Measurements from ENCODE around the gene TAGLN2.

TAGLN2 gene

DNA sequence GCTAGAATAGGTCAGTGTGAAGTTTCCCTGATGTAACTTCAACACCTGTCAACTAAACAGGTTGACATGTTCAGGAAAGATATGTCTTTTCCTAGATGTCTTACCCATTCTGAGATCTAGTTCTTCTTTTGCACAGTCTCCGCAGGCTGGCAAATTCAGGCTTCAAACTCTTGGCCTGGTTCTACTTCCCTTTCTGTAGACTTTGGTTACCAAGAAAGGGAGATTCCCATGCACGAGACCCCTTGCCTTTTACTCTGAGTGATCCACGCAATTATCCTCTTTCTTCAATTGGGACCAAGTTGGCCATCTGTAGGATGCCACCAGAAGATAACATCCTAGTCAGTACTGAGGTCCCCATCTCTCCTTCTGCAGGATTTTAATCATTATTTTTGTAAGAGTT is 27.3 kb downstream of the TAGLN2 start:
- DNase-seq: no peak

DNA sequence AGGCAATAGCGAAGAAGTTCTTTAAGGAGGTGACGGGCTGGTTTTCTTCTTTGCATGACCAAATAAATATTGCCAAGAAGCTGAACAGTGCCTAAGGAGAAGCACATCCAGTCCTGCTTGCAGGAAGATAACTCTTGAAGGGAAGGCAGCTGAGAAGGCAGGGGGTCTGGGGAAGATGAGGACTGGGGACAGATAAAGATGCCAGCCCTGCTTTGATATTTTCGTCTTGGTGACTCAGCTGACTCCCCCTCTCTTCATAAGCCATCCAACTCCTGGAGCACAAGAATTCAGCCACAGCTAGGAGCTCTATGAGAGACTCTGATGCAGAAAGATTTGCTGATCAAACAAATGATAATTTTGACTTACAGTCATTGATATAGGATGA is 28.8 kb downstream of the TAGLN2 start:
- no peak for DNase-seq

DNA sequence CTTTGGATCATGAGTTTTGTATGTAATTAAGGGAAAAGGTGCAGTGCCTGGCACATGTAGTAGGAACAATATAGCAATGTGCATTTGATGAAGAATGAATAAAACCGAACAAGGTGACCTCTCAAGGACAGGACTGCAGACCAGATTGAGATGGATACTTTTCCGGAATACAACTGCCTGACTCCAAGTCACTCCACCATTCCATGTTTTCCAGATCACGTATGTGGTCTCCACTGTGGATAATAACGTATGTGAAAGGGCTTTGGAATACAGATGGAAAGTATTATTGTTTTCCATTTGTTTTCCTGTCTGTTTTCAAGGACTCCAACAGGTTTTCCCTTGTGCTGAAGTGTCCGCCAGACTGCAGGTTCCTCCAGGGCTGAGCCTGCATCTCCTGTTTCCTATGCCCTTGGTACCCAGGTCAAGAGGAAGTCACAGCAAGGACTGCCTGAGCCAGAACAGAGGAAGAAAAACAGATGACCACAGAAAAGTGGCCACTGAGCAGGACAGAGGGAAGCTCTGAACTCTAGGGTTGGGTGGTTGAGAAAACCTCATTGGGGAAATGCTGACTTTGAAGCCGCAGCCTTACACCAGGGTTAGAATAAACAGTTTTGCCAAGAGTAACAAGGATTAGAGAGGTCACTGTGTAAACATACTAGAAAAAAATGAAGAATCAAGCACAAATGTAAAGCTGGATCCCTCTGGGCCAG is 29.3 kb downstream of the TAGLN2 start:
- DNase-seq: no peak

DNA sequence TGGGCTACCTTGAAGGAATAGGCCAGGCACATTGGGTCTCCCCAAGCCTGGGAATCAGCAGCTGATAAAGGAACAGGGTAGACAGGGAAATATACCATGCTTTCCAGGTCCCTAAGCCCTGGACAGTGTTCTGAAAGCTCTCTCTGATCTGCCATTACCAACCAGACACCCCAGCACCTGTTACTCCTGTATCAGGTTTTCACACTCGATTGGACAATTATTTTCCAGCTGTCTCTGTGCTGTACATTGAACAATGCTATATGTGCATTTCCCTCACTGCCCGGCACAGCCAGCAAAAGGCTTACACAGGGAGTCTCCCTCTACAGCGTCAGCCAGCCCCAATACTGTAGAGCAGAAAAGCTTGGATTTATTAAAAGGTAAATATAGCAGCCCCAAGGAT is 30.0 kb downstream of the TAGLN2 start:
- DNase-seq: no peak

DNA sequence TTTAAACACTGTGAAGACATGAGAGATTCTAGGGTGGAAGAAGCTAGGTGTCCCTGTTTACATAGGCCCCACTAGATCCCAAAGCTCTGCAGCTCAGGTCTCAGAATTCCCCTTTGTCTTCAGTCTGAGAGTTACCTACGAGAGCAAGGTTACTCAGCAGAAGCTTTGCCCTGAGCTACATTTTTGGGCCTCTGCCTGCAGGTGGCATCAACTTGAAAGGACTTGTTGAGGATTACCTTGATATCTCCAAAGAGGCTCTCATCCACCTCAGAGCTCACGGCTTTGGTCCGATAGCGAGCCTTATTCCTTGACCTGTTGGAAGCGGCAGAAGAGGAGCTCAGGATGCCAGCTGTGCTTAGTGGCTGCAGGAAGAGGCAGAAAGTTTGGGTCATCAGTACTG is 32.4 kb downstream of the TAGLN2 start:
- no peak for DNase-seq

DNA sequence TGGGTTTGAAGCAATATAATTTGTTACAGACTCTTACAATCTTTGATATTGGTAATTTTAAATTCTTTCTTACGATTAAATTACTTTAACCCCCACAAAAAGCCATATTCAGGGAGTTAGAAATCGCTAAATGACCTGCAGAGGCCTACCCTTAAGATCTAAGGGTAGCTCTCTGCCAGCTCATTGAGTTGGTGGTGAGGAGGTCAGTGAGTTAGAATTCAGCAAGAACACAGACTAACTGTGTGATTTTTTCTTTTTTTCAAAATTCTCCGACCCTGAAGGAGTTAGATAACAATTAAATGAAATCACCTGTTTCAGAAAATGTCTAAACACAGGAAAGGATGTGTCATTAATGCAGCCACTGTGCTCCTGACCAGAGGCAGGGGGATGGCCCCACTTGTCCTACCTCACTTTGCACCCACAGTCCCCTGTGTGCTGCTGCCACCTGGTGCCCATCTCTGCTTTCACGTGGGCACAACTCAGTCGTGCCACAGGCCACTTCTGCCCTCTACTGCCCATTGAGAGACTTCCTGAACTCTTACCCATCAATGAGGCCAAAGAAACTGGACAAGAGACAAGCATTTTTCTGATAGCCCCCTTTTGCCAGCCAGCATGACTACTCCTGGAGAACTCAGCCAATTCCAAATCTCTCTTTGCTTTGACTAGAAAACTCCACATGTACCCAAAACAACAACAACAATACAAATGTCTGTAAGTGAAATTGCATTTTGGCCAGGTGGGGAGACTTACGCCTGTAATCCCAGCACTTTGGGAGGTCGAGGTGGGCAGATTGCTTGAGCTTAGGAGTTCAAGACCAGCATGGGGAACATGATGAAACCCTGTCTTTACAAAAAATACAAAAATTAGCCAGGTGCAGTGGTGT is 33.8 kb downstream of the TAGLN2 start:
- DNase-seq: peak; percentile 85

DNA sequence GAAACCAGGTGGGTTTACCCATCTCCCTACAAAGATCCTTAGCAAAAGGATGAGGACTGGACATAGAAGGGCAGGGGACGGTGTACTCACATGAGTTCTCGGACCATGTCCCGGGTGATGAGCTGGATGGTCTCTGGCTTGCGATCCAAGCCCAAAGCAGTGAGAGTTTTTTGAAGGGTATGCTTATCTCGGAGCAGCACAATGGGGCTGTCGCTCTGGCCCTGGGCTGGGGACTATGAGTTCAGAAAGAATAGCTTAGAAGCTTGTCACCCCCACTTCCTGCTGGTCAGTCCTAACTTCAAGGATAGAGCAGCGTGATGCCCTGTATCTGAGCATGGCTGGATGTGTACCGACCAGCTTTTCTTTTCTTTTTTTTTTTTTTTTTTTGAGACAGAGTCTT is 34.9 kb downstream of the TAGLN2 start:
- DNase-seq: no peak

DNA sequence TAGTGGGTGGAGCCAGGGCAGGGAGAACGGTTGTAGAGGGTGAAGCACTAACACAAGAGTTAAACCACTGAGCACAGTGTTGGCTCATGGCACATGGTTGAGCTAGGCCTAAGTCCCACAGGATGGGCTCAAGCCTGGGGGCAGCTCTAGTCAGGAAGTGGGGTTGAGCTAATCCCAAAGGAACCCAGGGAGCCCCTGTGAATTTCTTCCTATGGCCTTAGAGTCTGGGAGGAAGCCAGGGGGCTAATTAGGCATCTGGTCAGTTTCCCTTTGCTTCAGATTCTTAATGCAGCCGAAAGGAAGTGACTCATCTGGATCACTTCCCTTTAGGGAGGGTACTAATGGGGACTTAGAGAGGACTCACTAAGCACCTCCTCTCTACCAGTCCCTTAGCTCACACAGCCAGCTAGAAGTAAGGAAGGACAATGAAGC is 35.5 kb downstream of the TAGLN2 start:
- no peak for DNase-seq

DNA sequence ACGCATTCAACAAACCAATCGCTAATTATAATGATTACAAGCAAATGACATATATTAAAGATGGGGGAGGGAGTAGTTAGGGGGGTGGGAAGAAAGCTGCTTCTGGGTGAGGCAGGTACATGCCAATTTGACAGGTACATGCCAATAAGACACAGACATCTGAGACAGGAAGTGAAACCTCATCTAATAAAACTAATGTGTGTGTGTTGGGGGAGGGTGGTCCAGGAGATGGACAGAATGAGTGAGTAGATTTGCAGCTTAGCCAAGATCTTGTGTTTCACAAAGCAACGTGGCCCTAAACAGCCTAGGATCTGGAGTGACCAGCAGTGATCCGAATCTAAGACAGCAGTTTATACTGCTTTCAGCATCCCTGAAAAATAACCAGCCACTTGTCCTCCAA is 36.1 kb downstream of the TAGLN2 start:
- DNase-seq: no peak

DNA sequence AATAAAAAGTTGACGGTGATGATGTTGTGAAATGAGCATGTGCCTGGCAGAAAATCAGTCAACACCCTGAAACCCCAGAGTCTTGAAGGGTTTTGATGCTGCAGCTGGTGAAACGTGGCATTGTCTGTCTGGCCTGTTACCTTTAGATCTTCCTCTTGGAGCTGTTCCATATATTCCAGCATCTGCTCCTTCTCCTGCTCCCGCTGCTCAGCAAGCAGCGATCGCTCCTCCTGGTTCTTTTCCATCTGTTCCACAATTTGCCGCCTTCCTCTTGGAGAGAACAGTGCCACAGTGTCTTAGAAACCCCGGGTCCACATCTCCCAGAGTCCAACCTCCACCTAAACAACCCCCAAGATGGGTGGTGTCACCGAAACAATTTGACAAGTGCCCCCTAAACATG is 41.0 kb downstream of the TAGLN2 start:
- DNase-seq: no peak

DNA sequence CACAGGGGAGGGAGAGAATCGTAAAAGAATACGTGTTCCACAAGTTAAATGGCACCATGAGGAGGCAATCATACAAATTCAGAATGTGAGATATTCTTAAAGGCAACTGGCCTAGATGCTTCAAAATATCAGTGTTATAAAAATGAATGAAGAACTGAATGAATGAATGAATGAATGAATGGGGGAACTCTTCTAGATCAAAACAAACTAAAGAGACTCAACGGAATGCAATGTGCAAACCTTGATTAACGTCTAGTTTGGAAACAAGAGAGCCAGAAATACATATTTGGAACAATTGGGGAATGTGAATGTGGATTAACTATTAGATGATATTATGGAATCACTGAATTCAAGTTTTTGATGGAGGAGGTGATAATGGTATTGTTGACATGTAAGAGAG is 42.2 kb downstream of the TAGLN2 start:
- no peak for DNase-seq

DNA sequence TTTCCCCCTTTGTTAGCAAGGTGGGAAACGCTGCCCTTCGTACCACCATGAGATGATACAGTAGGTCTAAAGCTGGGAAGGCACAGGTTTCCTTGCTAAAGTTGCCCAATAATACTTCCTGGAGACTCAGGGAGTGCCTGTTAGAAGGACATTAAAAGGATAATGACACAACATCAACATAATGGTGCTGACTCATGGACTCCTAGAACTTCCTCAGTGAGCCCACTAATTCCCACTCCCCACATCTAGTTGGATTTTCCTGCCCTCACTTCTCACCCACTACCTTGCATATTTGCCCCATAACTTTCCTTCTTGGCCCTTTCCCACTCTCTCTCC is 42.8 kb downstream of the TAGLN2 start:
- no peak for DNase-seq

DNA sequence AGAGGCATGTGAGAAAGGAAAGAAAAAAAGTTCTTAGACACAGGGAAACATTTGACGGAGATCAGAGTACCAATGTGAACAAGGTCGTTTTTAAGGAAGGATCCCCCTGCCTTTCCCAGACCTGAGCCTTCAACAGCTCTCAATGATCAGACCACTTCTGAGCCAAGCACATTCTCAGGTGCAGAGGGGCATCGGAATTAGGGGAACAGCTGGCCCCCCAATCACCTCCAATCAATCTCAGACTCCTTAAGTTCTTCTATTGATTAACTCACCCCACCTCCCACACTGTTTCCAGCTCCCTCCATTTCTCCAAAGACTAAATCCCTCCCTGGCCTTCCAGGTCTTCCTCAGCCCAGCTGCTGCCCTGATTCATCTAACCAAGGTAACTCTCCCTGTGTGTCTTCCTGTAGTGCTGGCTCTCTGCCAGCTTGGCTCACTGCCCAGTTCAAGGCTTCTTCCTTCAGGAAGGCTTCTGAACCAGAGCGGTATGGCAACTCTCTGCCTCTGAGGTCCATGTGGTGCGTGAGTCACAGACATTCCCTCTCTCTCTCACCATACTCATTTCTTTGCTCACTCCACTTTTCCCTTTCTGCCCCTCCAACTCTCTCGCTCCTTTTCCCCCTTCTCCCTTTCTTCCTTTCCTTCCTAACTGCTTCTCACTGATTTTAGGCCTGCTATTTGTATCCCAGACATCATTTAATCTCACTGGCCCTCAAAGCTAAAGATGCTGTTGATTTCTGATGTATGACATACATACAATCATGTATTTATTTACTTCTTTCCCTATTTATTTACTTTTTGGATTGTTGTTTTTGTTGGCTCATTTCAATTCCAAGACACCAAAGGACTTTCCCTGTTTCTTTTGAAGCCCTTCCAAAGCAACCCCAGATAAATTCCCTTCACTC is 43.4 kb downstream of the TAGLN2 start:
- no peak for DNase-seq

DNA sequence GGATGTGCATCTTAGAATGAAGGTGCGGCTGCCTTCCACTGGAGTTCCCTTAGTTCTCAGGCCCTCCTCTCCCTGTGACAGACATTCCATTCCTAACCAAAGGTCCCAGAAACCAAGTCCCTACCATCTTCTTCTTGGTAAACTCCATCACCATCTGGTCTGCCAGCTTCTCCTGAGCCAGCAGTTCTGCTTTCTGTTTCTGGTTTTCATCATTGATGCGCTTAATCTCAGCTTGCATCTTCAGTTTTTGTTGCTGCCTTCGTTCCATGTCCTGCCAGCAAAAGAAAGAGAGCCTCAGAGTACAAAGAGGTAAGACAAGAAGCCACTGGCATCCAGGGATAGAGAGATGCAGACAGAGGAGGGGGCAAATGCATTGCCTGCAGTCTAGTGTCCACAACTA is 44.9 kb downstream of the TAGLN2 start:
- DNase-seq: no peak

DNA sequence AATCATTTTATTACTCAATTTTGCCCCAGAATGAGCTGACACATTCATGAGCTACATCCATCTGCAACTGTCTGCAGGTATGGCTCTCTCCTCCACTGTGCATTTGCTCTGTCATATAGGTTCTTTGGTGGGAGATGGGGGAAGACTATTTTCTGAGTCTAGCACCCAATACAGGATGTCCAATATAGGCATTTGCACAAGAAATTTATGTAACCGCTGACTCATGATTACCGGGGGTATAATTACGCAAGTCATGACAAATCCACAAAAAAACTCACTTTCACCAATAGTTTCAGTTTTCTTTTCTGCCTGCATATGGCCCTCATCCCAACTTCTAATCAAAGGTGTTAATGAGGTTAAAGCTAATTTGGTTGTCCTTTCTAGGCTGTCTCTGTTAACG is 45.3 kb downstream of the TAGLN2 start:
- no peak for DNase-seq

DNA sequence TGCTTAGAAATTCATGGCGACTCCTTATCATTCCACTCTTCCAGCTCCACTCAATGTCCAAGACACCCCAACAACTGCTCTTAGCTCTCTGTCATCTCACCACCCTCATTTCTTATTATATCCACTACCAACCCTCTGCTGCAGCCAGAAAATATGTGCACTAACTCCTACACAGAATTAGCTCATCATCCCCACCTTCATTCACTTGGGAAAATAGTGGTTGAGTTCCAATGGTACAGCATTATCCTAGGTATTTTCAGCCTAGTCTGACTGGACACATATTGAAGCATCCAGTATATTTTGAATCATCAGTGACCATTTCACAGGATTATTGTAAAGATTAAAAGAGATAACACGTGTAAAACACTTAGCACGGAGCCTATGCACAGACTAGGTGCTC is 46.2 kb downstream of the TAGLN2 start:
- DNase-seq: no peak

DNA sequence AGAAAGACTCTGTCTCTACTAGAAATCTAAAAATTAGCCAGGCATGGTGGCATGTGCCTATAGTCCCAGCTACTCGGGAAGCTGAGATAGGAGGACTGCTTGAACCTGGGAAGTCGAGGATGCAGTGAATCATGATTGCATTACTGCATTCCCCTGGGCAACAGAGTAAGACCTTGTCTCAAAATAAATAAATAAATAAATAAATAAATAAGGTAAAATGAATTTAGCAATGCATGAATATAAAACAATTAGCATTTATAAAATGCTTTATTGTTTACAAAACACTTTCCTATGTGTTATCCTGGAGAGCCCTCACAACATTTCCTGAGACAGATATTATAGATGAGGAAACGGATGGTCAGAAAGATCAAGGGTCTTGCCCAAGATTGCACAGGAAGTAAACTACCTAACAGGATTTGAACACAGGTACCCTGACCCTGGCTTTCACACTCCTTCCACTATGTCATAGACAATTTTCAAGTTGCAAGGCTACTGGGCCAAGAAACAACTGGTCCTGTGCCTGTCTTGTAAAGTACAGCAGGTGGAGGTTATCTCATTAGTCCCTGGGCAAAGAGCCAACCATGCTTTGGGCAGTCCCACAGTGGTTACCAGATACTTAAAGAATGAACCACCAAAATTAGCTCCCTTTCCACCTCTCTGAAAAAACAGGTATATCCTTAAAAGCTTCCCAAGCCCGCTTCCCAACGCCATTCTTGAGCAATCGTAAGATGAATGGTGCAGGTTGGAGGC is 47.4 kb downstream of the TAGLN2 start:
- DNase-seq: no peak

DNA sequence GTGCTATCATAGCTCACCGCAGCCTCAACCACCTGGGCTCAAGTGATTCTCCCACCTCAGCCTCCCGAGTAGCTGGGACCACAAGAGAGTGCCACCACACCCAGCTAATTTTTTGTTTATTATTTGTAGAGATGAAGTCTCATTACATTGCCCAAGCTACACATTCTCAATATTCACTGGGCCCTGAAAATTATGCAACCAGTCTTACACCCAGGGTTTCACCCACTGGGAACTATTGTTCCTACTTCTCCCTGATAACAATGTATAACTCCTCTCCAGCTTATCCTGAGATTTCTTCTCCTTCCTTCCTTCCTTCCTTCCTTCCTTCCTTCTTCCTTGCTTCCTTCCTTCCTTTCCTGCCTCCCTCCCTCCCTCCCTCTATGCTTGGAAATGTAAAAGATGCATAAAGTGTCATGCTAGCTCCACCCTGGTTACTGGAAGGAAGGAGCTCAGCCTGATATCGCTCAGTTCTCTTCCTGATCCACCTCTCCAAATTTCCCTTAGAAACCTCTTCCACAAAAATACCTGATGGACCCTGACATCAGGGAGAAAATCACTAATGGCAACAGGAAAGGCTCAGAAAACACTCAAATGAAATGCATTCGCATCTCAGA is 51.7 kb downstream of the TAGLN2 start:
- DNase-seq: no peak

DNA sequence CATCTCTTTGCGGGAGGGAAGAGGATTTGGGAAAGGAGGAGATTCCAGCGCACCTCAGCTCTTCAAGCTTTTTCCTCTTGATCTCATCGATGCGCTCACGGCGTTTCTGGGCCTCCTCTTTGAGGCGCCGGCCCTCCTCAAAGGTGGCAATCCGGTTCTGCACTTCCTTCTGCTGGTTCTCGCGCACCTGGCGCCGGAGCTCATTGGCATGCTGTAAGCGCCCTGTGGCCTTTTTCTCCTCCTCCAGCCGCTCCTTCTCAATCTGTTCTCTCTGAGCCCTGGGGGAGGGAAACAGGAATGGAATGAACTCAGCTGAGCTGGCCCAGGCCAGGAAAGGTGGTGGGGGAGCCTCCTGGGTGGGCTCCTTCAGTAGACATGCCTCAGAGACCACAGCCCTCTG is 52.4 kb downstream of the TAGLN2 start:
- DNase-seq: no peak

DNA sequence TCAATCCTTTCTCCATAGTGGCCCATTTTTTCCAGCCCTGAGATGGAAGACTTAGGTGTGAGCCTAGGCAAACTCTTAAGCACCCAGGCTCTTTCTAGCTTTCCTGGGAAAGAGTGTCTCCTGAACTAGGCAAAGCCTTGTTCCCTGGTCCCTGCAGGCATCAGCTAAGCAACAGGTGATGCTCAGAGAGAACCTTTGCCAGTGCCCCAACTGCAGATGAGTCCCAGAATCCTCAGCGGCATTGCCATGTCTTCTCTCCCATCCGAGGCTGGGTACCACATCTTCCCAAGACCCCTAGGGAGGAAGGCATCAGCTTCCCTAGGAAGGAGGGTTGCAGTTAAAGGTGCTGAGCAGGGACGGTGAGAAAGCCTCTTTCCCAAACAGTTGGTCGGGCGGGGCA is 54.6 kb downstream of the TAGLN2 start:
- DNase-seq: no peak

DNA sequence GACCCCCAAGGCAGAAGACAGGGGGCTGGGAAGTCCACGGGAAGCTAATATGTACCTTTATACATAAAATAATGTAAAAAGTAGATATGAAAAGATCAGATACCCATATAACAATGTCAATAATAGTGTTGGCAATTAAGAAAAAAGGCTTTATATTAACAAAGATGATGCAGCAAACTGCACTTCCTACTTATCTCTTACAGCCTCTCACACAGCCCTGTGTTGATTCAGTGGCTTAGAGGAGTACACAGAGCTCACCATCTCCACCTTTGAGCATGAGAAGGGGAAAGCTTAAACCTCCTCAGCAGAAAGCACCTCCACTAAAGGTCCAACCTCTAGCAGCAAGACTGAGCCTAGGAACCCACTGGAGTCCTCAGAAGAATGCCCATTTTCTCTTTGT is 55.7 kb downstream of the TAGLN2 start:
- no peak for DNase-seq

DNA sequence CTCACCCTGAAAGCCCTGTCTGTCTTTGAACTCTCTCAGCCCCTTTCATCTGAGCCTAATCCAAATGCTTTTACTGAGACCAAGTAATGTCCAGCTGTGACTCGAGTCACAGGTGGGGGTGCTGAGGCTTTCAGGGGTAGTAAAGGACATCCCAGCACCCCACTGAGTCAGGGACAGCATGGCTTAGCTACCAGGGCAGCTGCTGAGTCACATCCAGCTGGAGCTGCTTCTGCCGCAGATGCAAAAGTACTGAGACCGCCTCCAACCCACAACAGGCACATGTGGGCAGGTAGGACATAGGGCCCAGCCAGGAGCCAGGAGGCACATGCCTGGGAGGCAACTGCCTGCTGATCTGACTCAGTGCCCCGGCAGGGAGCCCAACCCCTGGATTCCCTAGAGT is 56.1 kb downstream of the TAGLN2 start:
- no peak for DNase-seq
